Kidney glomerular epithelial cell (primary cell): Measurements from ENCODE around the gene GMPPB.
"Not testable (repeated sequence)": the region's sequence is repeated elsewhere in the genome, so short reads cannot be mapped to it uniquely, and the experiment has no call there.

Source experiments
- DNase-seq: peaks from one replicate; lab custom pipeline; 2025; lab: John Stamatoyannopoulos, UW

Gene GMPPB

GRCh38 chr3:49723628-49724551 is at the start of gene GMPPB:
GMPPB (minus strand) TSS chr3:49723951; CDS start chr3:49723726, 225 bp downstream.
- DNase-seq = peak; percentile 91

- DNase-seq = no peak
Measured at GRCh38 chr3:49772703-49773102, 49.0 kb upstream of the GMPPB start.

DNA sequence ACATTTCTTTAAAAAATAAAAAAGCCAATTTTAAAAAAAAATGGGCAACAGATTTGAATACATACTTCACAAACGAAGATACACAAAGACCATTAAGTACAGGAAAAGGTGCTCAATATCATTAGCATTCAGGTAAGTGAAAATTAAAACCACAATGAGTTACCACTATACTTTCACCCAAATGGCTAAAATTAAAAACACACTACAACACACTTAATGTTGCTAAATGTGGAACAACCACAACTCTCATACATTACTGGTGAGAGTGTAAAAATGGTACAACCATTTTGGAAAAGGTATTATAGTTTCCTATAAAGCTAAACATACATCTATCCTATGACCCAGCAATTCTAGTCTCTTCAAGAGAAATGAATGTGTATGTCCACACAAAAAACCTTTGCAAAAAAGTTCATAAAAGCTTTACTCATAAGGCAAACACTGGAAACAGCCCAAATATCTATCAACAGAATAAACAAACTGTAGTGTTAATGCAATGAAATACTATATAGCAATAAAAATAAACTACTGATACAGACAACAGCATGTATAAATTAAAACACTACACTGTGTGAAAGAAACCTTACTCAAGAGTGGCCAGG is 47.7 kb upstream of the GMPPB start:
- DNase-seq = no peak

- DNase-seq = no peak
Measured at GRCh38 chr3:49769926-49770325, 46.2 kb upstream of the GMPPB start.

DNA sequence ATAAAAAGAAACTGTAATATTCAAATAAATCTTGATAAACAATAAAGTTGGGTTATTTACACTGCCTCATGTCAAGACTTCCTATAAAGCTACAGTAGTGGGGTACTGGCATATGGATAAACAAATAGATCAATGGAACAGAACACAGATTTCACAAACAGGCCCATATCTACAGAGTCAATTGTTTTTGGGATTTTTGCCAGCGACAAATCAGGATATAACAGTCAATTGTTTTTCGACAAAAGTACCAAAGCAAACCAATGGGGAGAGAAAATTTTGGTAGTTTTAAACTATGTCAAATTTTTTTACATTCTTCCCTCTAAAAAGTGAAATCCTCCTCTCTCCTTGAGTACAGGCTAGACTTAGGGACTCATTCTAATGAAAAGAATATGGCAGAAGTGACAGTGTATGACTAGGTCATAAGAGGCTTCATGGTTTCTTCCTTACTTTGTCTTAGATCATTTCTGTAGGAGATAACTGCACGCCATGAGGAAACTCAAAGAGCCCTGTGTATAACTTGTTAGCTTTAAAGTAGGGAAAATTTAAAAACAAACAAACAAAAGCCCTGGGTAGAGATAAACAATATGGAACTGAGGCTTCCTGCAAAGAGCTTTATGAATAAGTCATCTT is 45.6 kb upstream of the GMPPB start:
- DNase-seq = no peak

- no peak for DNase-seq
Measured at GRCh38 chr3:49763981-49764380, 40.2 kb upstream of the GMPPB start.

GRCh38 chr3:49761661-49762060 is 37.9 kb upstream of the GMPPB start:
- DNase-seq = no peak

DNA sequence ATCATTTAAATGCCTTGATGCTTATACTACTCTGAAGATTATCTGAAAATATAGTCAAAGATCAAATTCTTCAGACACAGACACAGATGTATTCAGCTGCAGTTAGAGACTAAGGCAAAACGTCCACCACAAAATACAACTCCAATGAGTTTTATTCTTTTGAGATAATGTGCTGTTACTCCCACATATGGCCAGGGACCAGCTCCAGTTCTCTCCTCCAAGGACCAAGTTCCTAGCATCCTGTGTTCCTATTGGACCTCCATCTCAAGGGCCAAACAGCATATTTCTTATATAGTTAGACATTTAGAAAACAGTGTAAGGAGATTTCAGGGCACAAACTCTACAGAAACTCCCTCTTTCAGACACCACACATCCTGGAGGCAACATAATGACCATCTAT is 35.5 kb upstream of the GMPPB start:
- DNase-seq = no peak

GRCh38 chr3:49757197-49757596 is 33.4 kb upstream of the GMPPB start:
- DNase-seq = no peak

DNA sequence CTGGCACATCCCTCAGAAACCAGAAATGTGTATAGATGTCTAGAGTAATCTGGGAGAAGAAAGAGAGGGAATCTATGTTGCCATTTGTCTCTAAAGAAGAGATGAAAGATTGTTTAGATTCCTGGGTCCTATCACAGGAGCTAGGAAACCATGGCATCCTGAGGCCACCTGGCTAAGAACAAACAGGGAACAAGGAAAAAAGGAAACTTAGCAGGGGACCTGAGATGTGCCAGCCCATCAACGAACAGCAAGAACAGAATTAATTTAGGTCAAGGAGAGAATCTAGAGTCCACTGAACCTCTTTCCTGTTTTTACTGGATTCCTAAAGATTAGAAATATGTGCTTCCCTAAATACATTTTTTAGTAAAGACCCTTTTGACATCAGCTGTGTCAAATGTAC is 32.3 kb upstream of the GMPPB start:
- no peak for DNase-seq

GRCh38 chr3:49754536-49754935 is 30.8 kb upstream of the GMPPB start:
- no peak for DNase-seq

DNA sequence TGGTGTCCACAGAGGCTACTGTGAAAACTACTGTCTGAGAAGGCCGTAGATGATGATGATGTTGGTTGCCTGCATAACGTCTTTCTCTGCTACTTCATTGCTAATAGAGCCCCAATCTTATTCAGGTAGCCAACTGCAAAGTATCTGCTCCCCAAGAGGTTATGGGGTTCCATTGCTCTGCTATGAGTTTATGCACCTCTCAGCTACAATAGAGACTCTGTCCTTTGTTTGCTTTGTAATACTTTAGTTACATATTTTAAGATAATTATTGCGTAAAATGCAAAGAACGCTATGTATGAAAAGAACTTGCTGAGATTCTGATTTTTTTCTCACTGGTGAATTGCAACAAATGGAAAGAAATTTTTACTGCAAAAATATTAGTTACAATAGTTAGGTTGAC is 27.8 kb upstream of the GMPPB start:
- no peak for DNase-seq

DNA sequence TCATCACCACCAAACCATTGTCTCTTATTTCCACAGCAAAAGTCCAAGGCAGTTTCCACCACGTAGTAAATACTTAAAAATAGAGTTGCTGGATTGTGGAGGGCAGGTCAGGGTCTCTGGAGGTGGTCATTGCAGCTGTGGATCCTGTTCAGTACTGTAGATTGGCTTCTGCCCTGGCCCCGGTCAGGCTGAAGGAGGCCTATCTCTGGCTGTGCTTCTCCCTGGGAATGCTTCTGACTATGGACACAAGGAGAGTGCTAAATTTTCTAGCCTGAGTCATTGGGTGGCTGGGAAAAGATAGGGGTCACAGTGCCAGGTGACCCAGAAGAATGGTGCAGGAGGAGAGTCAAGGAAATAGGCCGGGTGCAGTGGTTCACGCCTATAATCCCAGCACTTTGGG is 26.3 kb upstream of the GMPPB start:
- DNase-seq = no peak

- DNase-seq = not testable (repeated sequence)
Measured at GRCh38 chr3:49748874-49749273, 25.1 kb upstream of the GMPPB start.

GRCh38 chr3:49747792-49748480 is 24.2 kb upstream of the GMPPB start:
- no peak for DNase-seq

DNA sequence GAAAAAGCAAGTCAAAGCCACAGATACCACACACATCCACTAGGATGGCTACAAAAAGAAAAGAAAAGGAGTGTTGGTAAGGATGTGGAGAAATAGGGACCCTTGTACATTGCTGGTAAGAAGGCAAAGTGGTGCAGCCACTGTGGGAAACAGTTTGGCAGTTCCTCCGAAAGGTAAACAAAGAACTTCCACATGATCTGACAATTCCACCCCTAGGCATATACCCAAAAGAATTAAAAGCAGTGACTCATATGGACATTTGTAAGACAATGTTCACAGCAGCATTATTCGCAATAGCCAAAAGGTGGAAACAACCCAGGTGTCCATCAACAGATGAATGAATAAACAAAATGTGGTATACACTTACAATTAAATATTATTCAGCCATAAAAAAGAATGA is 22.2 kb upstream of the GMPPB start:
- no peak for DNase-seq

- DNase-seq = no peak
Measured at GRCh38 chr3:49740427-49740826, 16.7 kb upstream of the GMPPB start.

GRCh38 chr3:49738067-49738713 is 14.4 kb upstream of the GMPPB start:
- no peak for DNase-seq

- no peak for DNase-seq
Measured at GRCh38 chr3:49734752-49735151, 11.0 kb upstream of the GMPPB start.

GRCh38 chr3:49733551-49733950 is 9.8 kb upstream of the GMPPB start:
- DNase-seq = no peak

- no peak for DNase-seq
Measured at GRCh38 chr3:49732597-49732996, 8.8 kb upstream of the GMPPB start.
